HCT116 (cell line): Measurements from ENCODE around the gene CCND2.

Experiments used
- POLR2A ChIP-seq: IDR thresholded peaks from 2 replicates; pipeline ENCODE4 v1.7.0; 2011; ENCODE audit warnings: borderline replicate concordance; ENCODE audit not compliant: insufficient read depth, insufficient read length; ENCODE audit errors: extremely low read depth
- TF ChIP-seq, protein P1 (sequence below), 3 experiments: fragments of 200-600 bp in 1 of 3; sonication (generic) in 1 of 3; IDR thresholded peaks in 2 of 3; conservative IDR thresholded peaks in 1 of 3; 2 replicates each; pipeline ENCODE4 v1.5.1; 2012 to 2017; ENCODE audit warnings: low read depth in 2 of 3, low read length in 2 of 3, antibody characterized with exemption in 1 of 3, borderline replicate concordance in 1 of 3, control low read depth in 1 of 3, mild to moderate bottlenecking in 1 of 3, mixed read lengths in 1 of 3, mixed run types in 1 of 3, moderate library complexity in 1 of 3; ENCODE audit not compliant: insufficient read depth in 1 of 3

DNA sequence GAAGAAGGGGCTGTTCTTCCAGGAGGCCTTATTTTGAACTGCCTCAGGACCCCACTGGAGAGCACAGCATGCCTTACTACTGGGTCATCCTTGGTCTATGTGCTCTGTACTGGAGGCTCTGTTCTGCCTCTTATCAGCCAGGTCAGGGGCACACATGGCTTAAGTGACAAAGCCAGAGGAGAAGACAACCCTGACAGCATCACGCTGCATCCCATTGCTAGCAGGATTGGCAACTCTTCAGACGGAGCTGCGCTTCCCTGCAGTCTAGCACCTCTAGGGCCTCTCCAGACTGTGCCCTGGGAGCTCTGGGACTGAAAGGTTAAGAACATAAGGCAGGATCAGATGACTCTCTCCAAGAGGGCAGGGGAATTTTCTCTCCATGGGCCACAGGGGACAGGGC is 30.2 kb downstream of the CCND2 start:
- TF ChIP-seq, protein P1, sequence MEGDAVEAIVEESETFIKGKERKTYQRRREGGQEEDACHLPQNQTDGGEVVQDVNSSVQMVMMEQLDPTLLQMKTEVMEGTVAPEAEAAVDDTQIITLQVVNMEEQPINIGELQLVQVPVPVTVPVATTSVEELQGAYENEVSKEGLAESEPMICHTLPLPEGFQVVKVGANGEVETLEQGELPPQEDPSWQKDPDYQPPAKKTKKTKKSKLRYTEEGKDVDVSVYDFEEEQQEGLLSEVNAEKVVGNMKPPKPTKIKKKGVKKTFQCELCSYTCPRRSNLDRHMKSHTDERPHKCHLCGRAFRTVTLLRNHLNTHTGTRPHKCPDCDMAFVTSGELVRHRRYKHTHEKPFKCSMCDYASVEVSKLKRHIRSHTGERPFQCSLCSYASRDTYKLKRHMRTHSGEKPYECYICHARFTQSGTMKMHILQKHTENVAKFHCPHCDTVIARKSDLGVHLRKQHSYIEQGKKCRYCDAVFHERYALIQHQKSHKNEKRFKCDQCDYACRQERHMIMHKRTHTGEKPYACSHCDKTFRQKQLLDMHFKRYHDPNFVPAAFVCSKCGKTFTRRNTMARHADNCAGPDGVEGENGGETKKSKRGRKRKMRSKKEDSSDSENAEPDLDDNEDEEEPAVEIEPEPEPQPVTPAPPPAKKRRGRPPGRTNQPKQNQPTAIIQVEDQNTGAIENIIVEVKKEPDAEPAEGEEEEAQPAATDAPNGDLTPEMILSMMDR (IDR thresholded peaks at IDR 0.05 in 2 of 3, conservative IDR thresholded peaks at IDR 0.05 in 1 of 3; ENCODE audit: borderline replicate concordance in 1 of 3, insufficient read depth in 1 of 3, low read depth in 2 of 3, low read length in 2 of 3), result no peak
- TF ChIP-seq POLR2A, result no peak
